Gastroesophageal sphincter (tissue), 3 donors: Measurements from ENCODE around the gene MADD.

Experiments
- CTCF ChIP-seq, 4 experiments: fragments of 200-600 bp in 2 of 4; fragments of 450-650 bp in 2 of 4; sonication (generic) in 1 of 4; IDR thresholded peaks; one replicate each; pipeline ENCODE4 v1.5.1; 2017 to 2019; ENCODE audit warnings: antibody characterized with exemption in 4 of 4, mild to moderate bottlenecking in 2 of 4, moderate library complexity in 2 of 4
- POLR2A ChIP-seq, 2 donors: fragments of 450-650 bp; IDR thresholded peaks; one replicate each; pipeline ENCODE4 v1.6.1; 2017; ENCODE audit warnings: antibody characterized with exemption in 2 of 2, mild to moderate bottlenecking in 2 of 2, moderate library complexity in 1 of 2
- POLR2AphosphoS5 ChIP-seq: sonication (generic); formaldehyde crosslinking; IDR thresholded peaks from one replicate; pipeline ENCODE4 v1.6.1; 2017; ENCODE audit warnings: antibody characterized with exemption

GRCh38 chr11:47348859-47349258 lies 78.9 kb downstream of the MADD start:
- TF ChIP-seq POLR2AphosphoS5 (no peak), CTCF (IDR thresholded peaks at IDR 0.05) (no peak), POLR2A (IDR thresholded peaks at IDR 0.05) (no peak)
